Sigmoid colon (tissue), 7 donors: ENCODE results near the gene ZSCAN21. TPM values are rescaled to one million over a fixed set of nuclear protein-coding genes. Genes with fewer than 3 reads are reported as not detected.

Source experiments
- DNase-seq: peaks from one replicate; pipeline ENCODE4 v3.0.0-alpha.2; 2019
- H3K27ac ChIP-seq, 4 donors: fragments of 200-600 bp; sonication (generic); one replicate each; pipeline ENCODE4 v1.5.1; 2016 to 2019; ENCODE audit warnings: mild to moderate bottlenecking in 1 of 4
- H3K27me3 ChIP-seq, 3 donors: fragments of 200-600 bp; sonication (generic); one replicate each; pipeline ENCODE4 v1.5.1; 2019; ENCODE audit warnings: mild to moderate bottlenecking in 1 of 3
- H3K36me3 ChIP-seq, 4 donors: fragments of 200-600 bp; sonication (generic); one replicate each; pipeline ENCODE4 v1.5.1; 2016 to 2019
- H3K4me1 ChIP-seq, 4 donors: fragments of 200-600 bp; sonication (generic); one replicate each; pipeline ENCODE4 v1.5.1; 2017 to 2019
- H3K4me3 ChIP-seq, 4 donors: fragments of 200-600 bp; sonication (generic); one replicate each; pipeline ENCODE4 v1.5.1; 2017 to 2019; ENCODE audit warnings: mild to moderate bottlenecking in 2 of 4, moderate library complexity in 1 of 4
- H3K9me3 ChIP-seq, 4 donors: fragments of 200-600 bp in 3 of 4; sonication (generic) in 3 of 4; one replicate each; pipeline versions ENCODE4 v1.5.1 to v1.6.1; 2013 to 2019
- CTCF ChIP-seq, 4 experiments: fragments of 450-650 bp in 3 of 4; fragments of 200-600 bp in 1 of 4; IDR thresholded peaks; one replicate each; pipeline ENCODE4 v1.5.1; 2016 to 2019; ENCODE audit warnings: antibody characterized with exemption in 4 of 4, mild to moderate bottlenecking in 3 of 4, moderate library complexity in 2 of 4
- EP300 ChIP-seq, 4 donors: sonication (generic); formaldehyde crosslinking; IDR thresholded peaks; one replicate each; pipeline ENCODE4 v1.6.1; 2017; ENCODE audit warnings: antibody characterized with exemption in 4 of 4
- POLR2A ChIP-seq, 2 donors: fragments of 450-650 bp; IDR thresholded peaks; one replicate each; pipeline ENCODE4 v1.6.1; 2016; ENCODE audit warnings: antibody characterized with exemption in 2 of 2, mild to moderate bottlenecking in 2 of 2, moderate library complexity in 2 of 2
- POLR2AphosphoS5 ChIP-seq, 4 donors: sonication (generic); formaldehyde crosslinking; IDR thresholded peaks; one replicate each; pipeline ENCODE4 v1.6.1; 2017; ENCODE audit warnings: antibody characterized with exemption in 4 of 4
- WGBS, 2 donors: extraction: QIAGEN DNeasy Blood & Tissue Kit; methylation state at CpG; one replicate each; pipeline ENCODE4 v1.1.7; 2013; 5-methylcytosine and 5-hydroxymethylcytosine counted together
- intact Hi-C: fragments of 100-400 bp; cut with DNase I; formaldehyde crosslinking; loops from one replicate; pipeline ENCODE4 v1.15.1; 2023
- polyA plus RNA-seq, 3 donors: library from polyadenylated mRNA; stranded (reverse); fragments of 200-250 nt; gene quantifications; one replicate each; pipeline ENCODE4 v1.2.3, GENCODE V29; 2013
- total RNA-seq, 4 donors: library from RNA; depleted of rRNA; stranded (reverse); fragments of >200 nt; gene quantifications; one replicate each; pipeline ENCODE4 v1.1.0, GENCODE V29; 2016
- donor health status: healthy with polysubstance abuse.
- donor health status: Bipolar disorder and iron deficiency.
- donor health status: healthy.

ZSCAN21 gene
- total and polyA plus RNA-seq, 7 donors = 4.2 to 21.8 (median 14.7) TPM

- no peaks in the 10 kb centered on the region for H3K27me3 ChIP-seq
- 1% methylated on average over 34 of the region's 34 CpGs for WGBS, 2 donors
- no peaks in the 10 kb centered on the region for H3K9me3 ChIP-seq
- DNase-seq = no peak
- intact Hi-C loops = loop anchor here (1.0 to 10.0 kb wide), 5 partner anchors 14 to 166 kb away; partner anchors contain the start of genes TRIM4, ZKSCAN1 and ZSCAN21
- H3K27ac ChIP-seq = peak overlapping the region; percentile 88 to 89 (median 89)
- peak overlapping the region; percentile 85 to 96 (median 89) for H3K4me3 ChIP-seq
- H3K36me3 ChIP-seq = peaks cover 9 to 37% (median 18%) of the 10 kb centered on the region in 4 donors
- no peak for TF ChIP-seq POLR2AphosphoS5 (IDR thresholded peaks at IDR 0.05)
- no peak for TF ChIP-seq CTCF (IDR thresholded peaks at IDR 0.05)
- no peak for TF ChIP-seq EP300 (IDR thresholded peaks at IDR 0.05)
- TF ChIP-seq POLR2A (IDR thresholded peaks at IDR 0.05) = no peak
- H3K4me1 ChIP-seq = peaks cover 0 to 49% (median 42%) of the 10 kb centered on the region in 4 donors
These were observed 31.4 kb downstream of the ZSCAN21 start for GRCh38 chr7:100080907-100081534.

- intact Hi-C loops = loop anchor here (1.0 to 10.0 kb wide), 5 partner anchors 15 to 167 kb away; partner anchors contain the start of genes TRIM4, ZKSCAN1 and ZSCAN21
- no peaks in the 10 kb centered on the region for H3K9me3 ChIP-seq
- H3K27me3 ChIP-seq = no peaks in the 10 kb centered on the region
- WGBS, 2 donors = 0 to 1% methylated on average over 55 of the region's 55 CpGs
- H3K36me3 ChIP-seq = peaks cover 3 to 31% (median 12%) of the 10 kb centered on the region in 4 donors
- DNase-seq = peak; percentile 99
- peak within 1 kb of the TSS; percentile 85 to 96 (median 89) for H3K4me3 ChIP-seq
- TF ChIP-seq POLR2A (IDR thresholded peaks at IDR 0.05) = peak; percentile 57 to 70
- peak; percentile 80 to 93 (median 91) for TF ChIP-seq CTCF (IDR thresholded peaks at IDR 0.05)
- peak; percentile 66 to 95 (median 89) for TF ChIP-seq POLR2AphosphoS5 (IDR thresholded peaks at IDR 0.05)
- peak in 2 of 4 donors; percentile 46 to 62 for TF ChIP-seq EP300 (IDR thresholded peaks at IDR 0.05)
- peak within 1 kb of the TSS; percentile 88 to 89 (median 89) for H3K27ac ChIP-seq
- H3K4me1 ChIP-seq = peaks cover 0 to 55% (median 48%) of the 10 kb centered on the region in 4 donors
These were observed 32.0 kb downstream of the ZSCAN21 start, which contains the start of gene ZNF3 for GRCh38 chr7:100081535-100082102. Gene ZNF3 (minus strand): TSS chr7:100081723. CDS start chr7:100077357, 4,366 bp downstream.

GRCh38 chr7:100082978-100083377 is 33.4 kb downstream of the ZSCAN21 start:
- H3K4me3 ChIP-seq = no peak overlapping the region
- no peaks in the 10 kb centered on the region for H3K9me3 ChIP-seq
- TF ChIP-seq POLR2AphosphoS5 (IDR thresholded peaks at IDR 0.05) (no peak), POLR2A (IDR thresholded peaks at IDR 0.05) (no peak), EP300 (IDR thresholded peaks at IDR 0.05) (no peak), CTCF (IDR thresholded peaks at IDR 0.05) (no peak)
- intact Hi-C loops = loop anchor here (10.0 kb wide), 1 partner anchor 168 kb away; the partner anchor contains the start of gene TRIM4
- peaks cover 0 to 17% (median 4%) of the 10 kb centered on the region in 4 donors for H3K36me3 ChIP-seq
- 64 to 70% methylated on average over 4 of the region's 4 CpGs for WGBS, 2 donors
- H3K27ac ChIP-seq = peak overlapping the region; percentile 88 to 89 (median 89)
- DNase-seq = no peak
- no peaks in the 10 kb centered on the region for H3K27me3 ChIP-seq
- H3K4me1 ChIP-seq = peaks cover 0 to 66% (median 58%) of the 10 kb centered on the region in 4 donors

GRCh38 chr7:100085515-100085914 is 35.9 kb downstream of the ZSCAN21 start:
- TF ChIP-seq POLR2A (IDR thresholded peaks at IDR 0.05) (no peak), POLR2AphosphoS5 (IDR thresholded peaks at IDR 0.05) (no peak), EP300 (IDR thresholded peaks at IDR 0.05) (no peak), CTCF (IDR thresholded peaks at IDR 0.05) (no peak)
- Histone ChIP-seq H3K4me1 (peaks cover 0 to 62% (median 59%) of the 10 kb centered on the region in 4 donors), H3K9me3 (no peaks in the 10 kb centered on the region), H3K27me3 (no peaks in the 10 kb centered on the region), H3K4me3 (no peak overlapping the region), H3K36me3 (peaks cover 0 to 7% (median 3%) of the 10 kb centered on the region in 4 donors), H3K27ac (peak overlapping the region in 3 of 4 donors; percentile 87 to 94 (median 89))
- intact Hi-C loops = loop anchor here (10.0 kb wide), 1 partner anchor 171 kb away; the partner anchor contains the start of gene TRIM4
- WGBS, 2 donors = 62 to 68% methylated on average over 3 of the region's 3 CpGs
- DNase-seq = no peak
